ENCODE data around the gene C11orf68. TPM values are rescaled to one million over a fixed set of nuclear protein-coding genes. Genes with fewer than 3 reads are reported as not detected.

The C11orf68 gene
- total RNA-seq, 4 donors from 2014 or later: 21.2 to 32.8 (median 26.5) TPM

GRCh38 chr11:65916391-65916790 lies 2.5 kb downstream of the C11orf68 start:
- TF ChIP-seq POLR2A (IDR thresholded peaks at IDR 0.05): no peak
- TF ChIP-seq CTCF (IDR thresholded peaks at IDR 0.05): no peak
- intact Hi-C loops (cut with DNase I; ENCODE audit: low total_unique reads): no loop called here
- WGBS, 2 donors: 50 to 53% methylated on average over 7 of the region's 7 CpGs
- no peak overlapping the region for H3K4me3 ChIP-seq (ENCODE audit: low read depth, poor library complexity, severe bottlenecking)
- no peak for DNase-seq (ENCODE audit: low spot score in 2 of 2)

GRCh38 chr11:65915821-65916251 lies 3.0 kb downstream of the C11orf68 start:
- DNase-seq (ENCODE audit: low spot score in 2 of 2): peak; percentile 86 to 98
- no peak overlapping the region for H3K4me3 ChIP-seq (ENCODE audit: low read depth, poor library complexity, severe bottlenecking)
- 2 to 16% methylated on average over 8 to 13 of the region's 13 CpGs for WGBS, 2 donors
- TF ChIP-seq POLR2A (IDR thresholded peaks at IDR 0.05): no peak
- TF ChIP-seq CTCF (IDR thresholded peaks at IDR 0.05): no peak
- intact Hi-C loops (cut with DNase I; ENCODE audit: low total_unique reads): no loop called here

- 34 to 36% methylated on average over 10 of the region's 10 CpGs for WGBS, 2 donors
- intact Hi-C loops (cut with DNase I; ENCODE audit: low total_unique reads): no loop called here
- TF ChIP-seq POLR2A (IDR thresholded peaks at IDR 0.05) (no peak), CTCF (IDR thresholded peaks at IDR 0.05) (no peak)
- H3K4me3 ChIP-seq (ENCODE audit: low read depth, poor library complexity, severe bottlenecking): no peak overlapping the region
- DNase-seq (ENCODE audit: low spot score in 2 of 2): no peak
Measured at GRCh38 chr11:65915101-65915820, 3.6 kb downstream of the C11orf68 start.

GRCh38 chr11:65912845-65913244 lies 6.0 kb downstream of the C11orf68 start:
- DNase-seq (ENCODE audit: low spot score in 2 of 2): no peak
- TF ChIP-seq POLR2A (IDR thresholded peaks at IDR 0.05) (no peak), CTCF (IDR thresholded peaks at IDR 0.05) (no peak)
- WGBS, 2 donors: 23 to 37% methylated on average over 4 of the region's 4 CpGs
- intact Hi-C loops (cut with DNase I; ENCODE audit: low total_unique reads): no loop called here
- H3K4me3 ChIP-seq (ENCODE audit: low read depth, poor library complexity, severe bottlenecking): no peak overlapping the region

GRCh38 chr11:65911682-65912568 lies 6.9 kb downstream of the C11orf68 start:
- peak in 1 of 2 donors; percentile 95 for DNase-seq (ENCODE audit: low spot score in 2 of 2)
- intact Hi-C loops (cut with DNase I; ENCODE audit: low total_unique reads): no loop called here
- no peak for TF ChIP-seq POLR2A (IDR thresholded peaks at IDR 0.05)
- TF ChIP-seq CTCF (IDR thresholded peaks at IDR 0.05): no peak
- no peak overlapping the region for H3K4me3 ChIP-seq (ENCODE audit: low read depth, poor library complexity, severe bottlenecking)
- WGBS, 2 donors: 8 to 12% methylated on average over 14 of the region's 14 CpGs
